Keratinocyte (primary cell): ENCODE measurements around the gene TFDP1.

Experiments
- EZH2 ChIP-seq: IDR thresholded peaks from one replicate; pipeline ENCODE4 v1.6.1; 2012; ENCODE audit warnings: inconsistent platforms, mild to moderate bottlenecking, low read length, moderate library complexity
- TF ChIP-seq, protein P1 (sequence below), 3 experiments: IDR thresholded peaks in 1 of 3; conservative IDR thresholded peaks in 1 of 3; optimal IDR thresholded peaks in 1 of 3; 2 replicates in 2 of 3; 3 replicates in 1 of 3; pipeline versions ENCODE3 to v1.5.1; 2011; ENCODE audit warnings: low read length in 3 of 3, mild to moderate bottlenecking in 3 of 3, moderate library complexity in 2 of 3, control low read depth in 1 of 3, inconsistent platforms in 1 of 3; ENCODE audit not compliant: insufficient read depth in 2 of 3; ENCODE audit errors: extremely low read depth in 1 of 3

DNA sequence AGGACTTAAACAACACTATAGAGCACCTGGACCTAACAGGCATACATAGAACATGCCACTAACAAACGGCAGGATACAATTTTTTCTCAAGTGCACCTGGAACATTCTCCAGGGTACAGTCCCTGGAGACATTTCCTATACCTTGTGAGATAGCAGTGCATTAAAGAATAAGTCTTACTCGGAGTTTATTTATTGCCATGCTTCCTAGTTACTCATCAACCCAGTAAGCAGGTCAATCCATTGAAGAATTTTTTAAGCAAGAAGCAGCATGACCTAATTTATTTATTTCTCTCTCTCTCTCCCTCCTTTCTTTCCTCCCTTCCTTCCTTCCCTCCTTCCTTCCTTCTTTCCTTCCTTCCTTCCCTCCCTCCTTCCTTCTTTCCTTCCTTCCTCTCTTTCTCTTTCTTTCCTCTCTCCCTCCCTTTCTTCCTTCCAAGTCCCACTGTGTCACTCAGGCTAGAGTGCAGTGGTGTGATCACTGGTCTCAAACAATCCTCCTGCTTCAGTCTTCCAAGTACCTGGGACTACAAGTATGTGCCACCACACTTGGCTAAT lies 6.6 kb upstream of the TFDP1 start:
- TF ChIP-seq, protein P1, sequence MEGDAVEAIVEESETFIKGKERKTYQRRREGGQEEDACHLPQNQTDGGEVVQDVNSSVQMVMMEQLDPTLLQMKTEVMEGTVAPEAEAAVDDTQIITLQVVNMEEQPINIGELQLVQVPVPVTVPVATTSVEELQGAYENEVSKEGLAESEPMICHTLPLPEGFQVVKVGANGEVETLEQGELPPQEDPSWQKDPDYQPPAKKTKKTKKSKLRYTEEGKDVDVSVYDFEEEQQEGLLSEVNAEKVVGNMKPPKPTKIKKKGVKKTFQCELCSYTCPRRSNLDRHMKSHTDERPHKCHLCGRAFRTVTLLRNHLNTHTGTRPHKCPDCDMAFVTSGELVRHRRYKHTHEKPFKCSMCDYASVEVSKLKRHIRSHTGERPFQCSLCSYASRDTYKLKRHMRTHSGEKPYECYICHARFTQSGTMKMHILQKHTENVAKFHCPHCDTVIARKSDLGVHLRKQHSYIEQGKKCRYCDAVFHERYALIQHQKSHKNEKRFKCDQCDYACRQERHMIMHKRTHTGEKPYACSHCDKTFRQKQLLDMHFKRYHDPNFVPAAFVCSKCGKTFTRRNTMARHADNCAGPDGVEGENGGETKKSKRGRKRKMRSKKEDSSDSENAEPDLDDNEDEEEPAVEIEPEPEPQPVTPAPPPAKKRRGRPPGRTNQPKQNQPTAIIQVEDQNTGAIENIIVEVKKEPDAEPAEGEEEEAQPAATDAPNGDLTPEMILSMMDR (optimal IDR thresholded peaks at IDR 0.05 in 1 of 3, IDR thresholded peaks at IDR 0.05 in 1 of 3, conservative IDR thresholded peaks at IDR 0.05 in 1 of 3; ENCODE audit: extremely low read depth in 1 of 3, insufficient read depth in 2 of 3, low read length in 3 of 3), result no peak
- no peak for TF ChIP-seq EZH2
